Stomach smooth muscle (tissue), 2 donors: ENCODE results near the gene VEGFA.

ENCODE experiments used
- H3K27ac ChIP-seq: one replicate; pipeline ENCODE4 v1.7.0; 2013; ENCODE audit warnings: mild to moderate bottlenecking, low read length, inconsistent platforms
- H3K27me3 ChIP-seq, 2 donors: one replicate each; pipeline ENCODE4 v1.7.0; 2013; ENCODE audit warnings: low read length in 2 of 2; ENCODE audit not compliant: insufficient read depth in 2 of 2, control insufficient read depth in 1 of 2
- H3K36me3 ChIP-seq, 2 donors: one replicate each; pipeline ENCODE4 v1.7.0; 2013; ENCODE audit warnings: low read length in 2 of 2; ENCODE audit not compliant: control insufficient read depth in 2 of 2, insufficient read depth in 2 of 2
- H3K4me1 ChIP-seq: one replicate; pipeline ENCODE4 v1.7.0; 2013; ENCODE audit warnings: low read length; ENCODE audit not compliant: control insufficient read depth, insufficient read depth
- H3K4me3 ChIP-seq, 2 donors: one replicate each; pipeline ENCODE4 v1.7.0; 2013; ENCODE audit warnings: low read length in 2 of 2
- H3K9ac ChIP-seq, 2 donors: one replicate each; pipeline ENCODE4 v1.7.0; 2013; ENCODE audit warnings: low read length in 2 of 2, mild to moderate bottlenecking in 1 of 2
- H3K9me3 ChIP-seq, 2 donors: one replicate each; pipeline ENCODE4 v1.7.0; 2013; ENCODE audit warnings: low read length in 2 of 2; ENCODE audit not compliant: control insufficient read depth in 2 of 2
- donor health status: healthy.
- donor health status: Pancreatic carcinoma.

Gene VEGFA

DNA sequence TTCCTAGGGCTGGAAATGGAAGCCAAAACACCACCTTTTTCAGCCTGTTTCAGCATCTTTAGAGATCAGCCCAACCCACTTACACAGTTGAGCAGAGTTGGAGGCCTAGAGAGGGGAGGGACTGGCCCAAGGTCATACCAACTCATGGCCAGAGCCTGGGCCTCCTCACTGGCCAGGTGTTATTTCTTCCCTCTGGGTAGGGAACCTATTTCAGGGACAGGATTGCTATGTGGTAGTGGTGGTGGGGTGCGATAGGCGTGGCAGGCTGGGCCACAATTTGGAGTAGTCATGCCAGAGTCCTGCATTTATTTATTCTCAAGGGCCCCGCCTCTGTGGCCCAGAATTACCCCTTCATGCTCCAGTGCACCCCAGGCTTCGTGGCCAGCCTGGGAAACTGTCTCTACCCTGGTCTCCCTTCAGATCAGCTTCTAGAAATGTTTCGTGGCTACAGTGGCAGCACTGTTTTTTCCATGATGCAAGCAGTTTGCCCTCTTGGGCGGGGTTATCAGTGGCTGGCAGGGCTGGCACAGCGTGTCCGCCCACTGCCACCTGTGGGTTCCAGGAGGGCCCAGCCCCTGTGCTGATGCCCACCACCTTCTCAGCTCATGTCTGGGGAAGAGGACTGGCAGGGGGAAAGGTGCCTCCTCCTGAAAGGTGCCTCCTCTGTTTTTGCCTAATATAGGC, 6.2 kb downstream of the VEGFA start:
- Histone ChIP-seq H3K36me3 (peaks cover 36 to 39% of the 10 kb centered on the region in 2 donors), H3K27me3 (no peaks in the 10 kb centered on the region), H3K9me3 (no peaks in the 10 kb centered on the region), H3K4me1 (peaks cover 41% of the 10 kb centered on the region), H3K4me3 (no peak overlapping the region), H3K9ac (peak overlapping the region in 1 of 2 donors; percentile 21), H3K27ac (no peak overlapping the region)

GRCh38 chr6:43776799-43777776, 7.1 kb downstream of the VEGFA start:
- Histone ChIP-seq H3K27me3 (no peaks in the 10 kb centered on the region), H3K27ac (no peak overlapping the region), H3K4me1 (peaks cover 38% of the 10 kb centered on the region), H3K36me3 (peaks cover 44 to 47% of the 10 kb centered on the region in 2 donors), H3K9ac (no peak overlapping the region), H3K9me3 (no peaks in the 10 kb centered on the region), H3K4me3 (no peak overlapping the region)

DNA sequence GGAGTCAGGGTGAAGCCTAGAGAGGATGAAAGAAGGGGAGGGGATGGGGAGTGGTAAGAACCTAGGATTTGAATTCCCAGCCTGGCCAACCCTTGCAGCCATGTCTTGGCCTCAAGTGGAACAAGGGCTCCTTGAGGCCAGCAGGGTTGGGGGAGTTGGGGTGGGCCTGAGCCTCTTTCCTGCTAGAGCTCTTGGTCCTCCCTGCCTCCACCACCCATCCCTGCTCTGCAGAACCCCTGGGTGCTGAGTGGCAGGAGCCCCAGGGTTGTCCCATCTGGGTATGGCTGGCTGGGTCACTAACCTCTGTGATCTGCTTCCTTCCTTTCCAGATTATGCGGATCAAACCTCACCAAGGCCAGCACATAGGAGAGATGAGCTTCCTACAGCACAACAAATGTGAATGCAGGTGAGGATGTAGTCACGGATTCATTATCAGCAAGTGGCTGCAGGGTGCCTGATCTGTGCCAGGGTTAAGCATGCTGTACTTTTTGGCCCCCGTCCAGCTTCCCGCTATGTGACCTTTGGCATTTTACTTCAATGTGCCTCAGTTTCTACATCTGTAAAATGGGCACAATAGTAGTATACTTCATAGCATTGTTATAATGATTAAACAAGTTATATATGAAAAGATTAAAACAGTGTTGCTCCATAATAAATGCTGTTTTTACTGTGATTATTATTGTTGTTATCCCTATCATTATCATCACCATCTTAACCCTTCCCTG, 8.3 kb downstream of the VEGFA start:
- Histone ChIP-seq H3K27me3 (no peaks in the 10 kb centered on the region), H3K4me1 (peaks cover 26% of the 10 kb centered on the region), H3K36me3 (peaks cover 49 to 58% of the 10 kb centered on the region in 2 donors), H3K27ac (no peak overlapping the region), H3K4me3 (no peak overlapping the region), H3K9ac (no peak overlapping the region), H3K9me3 (no peaks in the 10 kb centered on the region)

DNA sequence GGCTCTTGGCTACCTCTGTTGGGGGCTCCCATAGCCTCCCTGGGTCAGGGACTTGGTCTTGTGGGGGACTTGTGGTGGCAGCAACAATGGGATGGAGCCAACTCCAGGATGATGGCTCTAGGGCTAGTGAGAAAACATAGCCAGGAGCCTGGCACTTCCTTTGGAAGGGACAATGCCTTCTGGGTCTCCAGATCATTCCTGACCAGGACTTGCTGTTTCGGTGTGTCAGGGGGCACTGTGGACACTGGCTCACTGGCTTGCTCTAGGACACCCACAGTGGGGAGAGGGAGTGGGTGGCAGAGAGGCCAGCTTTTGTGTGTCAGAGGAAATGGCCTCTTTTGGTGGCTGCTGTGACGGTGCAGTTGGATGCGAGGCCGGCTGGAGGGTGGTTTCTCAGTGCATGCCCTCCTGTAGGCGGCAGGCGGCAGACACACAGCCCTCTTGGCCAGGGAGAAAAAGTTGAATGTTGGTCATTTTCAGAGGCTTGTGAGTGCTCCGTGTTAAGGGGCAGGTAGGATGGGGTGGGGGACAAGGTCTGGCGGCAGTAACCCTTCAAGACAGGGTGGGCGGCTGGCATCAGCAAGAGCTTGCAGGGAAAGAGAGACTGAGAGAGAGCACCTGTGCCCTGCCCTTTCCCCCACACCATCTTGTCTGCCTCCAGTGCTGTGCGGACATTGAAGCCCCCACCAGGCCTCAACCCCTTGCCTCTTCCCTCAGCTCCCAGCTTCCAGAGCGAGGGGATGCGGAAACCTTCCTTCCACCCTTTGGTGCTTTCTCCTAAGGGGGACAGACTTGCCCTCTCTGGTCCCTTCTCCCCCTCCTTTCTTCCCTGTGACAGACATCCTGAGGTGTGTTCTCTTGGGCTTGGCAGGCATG, 9.2 kb downstream of the VEGFA start:
- H3K27me3 ChIP-seq: no peaks in the 10 kb centered on the region
- peaks cover 50 to 65% of the 10 kb centered on the region in 2 donors for H3K36me3 ChIP-seq
- peaks cover 17% of the 10 kb centered on the region for H3K4me1 ChIP-seq
- H3K9me3 ChIP-seq: no peaks in the 10 kb centered on the region
- no peak overlapping the region for H3K4me3 ChIP-seq
- H3K27ac ChIP-seq: no peak overlapping the region
- H3K9ac ChIP-seq: peak overlapping the region in 1 of 2 donors; percentile 42

DNA sequence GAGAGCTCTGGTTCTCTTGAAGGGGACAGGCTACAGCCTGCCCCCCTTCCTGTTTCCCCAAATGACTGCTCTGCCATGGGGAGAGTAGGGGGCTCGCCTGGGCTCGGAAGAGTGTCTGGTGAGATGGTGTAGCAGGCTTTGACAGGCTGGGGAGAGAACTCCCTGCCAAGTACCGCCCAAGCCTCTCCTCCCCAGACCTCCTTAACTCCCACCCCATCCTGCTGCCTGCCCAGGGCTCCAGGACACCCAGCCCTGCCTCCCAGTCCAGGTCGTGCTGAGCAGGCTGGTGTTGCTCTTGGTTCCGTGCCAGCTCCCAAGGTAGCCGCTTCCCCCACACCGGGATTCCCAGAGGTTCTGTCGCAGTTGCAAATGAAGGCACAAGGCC, 9.8 kb downstream of the VEGFA start:
- H3K36me3 ChIP-seq: peaks cover 54 to 68% of the 10 kb centered on the region in 2 donors
- H3K4me1 ChIP-seq: peaks cover 11% of the 10 kb centered on the region
- peak overlapping the region in 1 of 2 donors; percentile 42 for H3K9ac ChIP-seq
- H3K9me3 ChIP-seq: no peaks in the 10 kb centered on the region
- H3K4me3 ChIP-seq: no peak overlapping the region
- no peaks in the 10 kb centered on the region for H3K27me3 ChIP-seq
- no peak overlapping the region for H3K27ac ChIP-seq

GRCh38 chr6:43780293-43780692, 10.3 kb downstream of the VEGFA start:
- no peaks in the 10 kb centered on the region for H3K27me3 ChIP-seq
- H3K9me3 ChIP-seq: no peaks in the 10 kb centered on the region
- no peak overlapping the region for H3K9ac ChIP-seq
- H3K36me3 ChIP-seq: peaks cover 59 to 72% of the 10 kb centered on the region in 2 donors
- H3K27ac ChIP-seq: no peak overlapping the region
- no peak overlapping the region for H3K4me3 ChIP-seq
- H3K4me1 ChIP-seq: peaks cover 6% of the 10 kb centered on the region

DNA sequence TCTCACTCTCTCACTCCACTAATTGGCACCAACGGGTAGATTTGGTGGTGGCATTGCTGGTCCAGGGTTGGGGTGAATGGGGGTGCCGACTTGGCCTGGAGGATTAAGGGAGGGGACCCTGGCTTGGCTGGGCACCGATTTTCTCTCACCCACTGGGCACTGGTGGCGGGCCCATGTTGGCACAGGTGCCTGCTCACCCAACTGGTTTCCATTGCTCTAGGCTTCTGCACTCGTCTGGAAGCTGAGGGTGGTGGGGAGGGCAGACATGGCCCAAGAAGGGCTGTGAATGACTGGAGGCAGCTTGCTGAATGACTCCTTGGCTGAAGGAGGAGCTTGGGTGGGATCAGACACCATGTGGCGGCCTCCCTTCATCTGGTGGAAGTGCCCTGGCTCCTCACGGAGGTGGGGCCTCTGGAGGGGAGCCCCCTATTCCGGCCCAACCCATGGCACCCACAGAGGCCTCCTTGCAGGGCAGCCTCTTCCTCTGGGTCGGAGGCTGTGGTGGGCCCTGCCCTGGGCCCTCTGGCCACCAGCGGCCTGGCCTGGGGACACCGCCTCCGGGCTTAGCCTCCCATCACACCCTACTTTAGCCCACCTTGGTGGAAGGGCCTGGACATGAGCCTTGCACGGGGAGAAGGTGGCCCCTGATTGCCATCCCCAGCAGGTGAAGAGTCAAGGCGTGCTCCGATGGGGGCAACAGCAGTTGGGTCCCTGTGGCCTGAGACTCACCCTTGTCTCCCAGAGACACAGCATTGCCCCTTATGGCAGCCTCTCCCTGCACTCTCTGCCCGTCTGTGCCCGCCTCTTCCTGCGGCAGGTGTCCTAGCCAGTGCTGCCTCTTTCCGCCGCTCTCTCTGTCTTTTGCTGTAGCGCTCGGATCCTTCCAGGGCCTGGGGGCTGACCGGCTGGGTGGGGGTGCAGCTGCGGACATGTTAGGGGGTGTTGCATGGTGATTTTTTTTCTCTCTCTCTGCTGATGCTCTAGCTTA, 11.2 kb downstream of the VEGFA start:
- no peak overlapping the region for H3K4me3 ChIP-seq
- no peak overlapping the region for H3K9ac ChIP-seq
- no peaks in the 10 kb centered on the region for H3K27me3 ChIP-seq
- H3K4me1 ChIP-seq: peaks cover 2% of the 10 kb centered on the region
- H3K36me3 ChIP-seq: peaks cover 61 to 75% of the 10 kb centered on the region in 2 donors
- no peaks in the 10 kb centered on the region for H3K9me3 ChIP-seq
- H3K27ac ChIP-seq: no peak overlapping the region

GRCh38 chr6:43781941-43782704, 12.1 kb downstream of the VEGFA start:
- no peaks in the 10 kb centered on the region for H3K9me3 ChIP-seq
- H3K4me3 ChIP-seq: no peak overlapping the region
- no peak overlapping the region for H3K9ac ChIP-seq
- H3K27ac ChIP-seq: peak overlapping the region; percentile 24
- H3K27me3 ChIP-seq: no peaks in the 10 kb centered on the region
- peaks cover 2% of the 10 kb centered on the region for H3K4me1 ChIP-seq
- H3K36me3 ChIP-seq: peaks cover 58 to 73% of the 10 kb centered on the region in 2 donors
